GM19351 (cell line): ENCODE results near the gene MAG.
A peak's percentile ranks its signal among the peaks of the same experiment; 100 is the strongest.

Experiments used
- ATAC-seq: cut with Tn5 transposase; IDR thresholded peaks from one replicate; pipeline ENCODE4 v1.9.1; 2021; ENCODE audit warnings: mild to moderate bottlenecking, moderate library complexity; ENCODE audit not compliant: unreplicated experiment

Gene MAG

GRCh38 chr19:35315883-35316282, 23.9 kb downstream of the MAG start:
- ATAC-seq: no peak

GRCh38 chr19:35316560-35316959, 24.6 kb downstream of the MAG start:
- ATAC-seq: no peak

GRCh38 chr19:35317464-35318043, 25.6 kb downstream of the MAG start:
- ATAC-seq: no peak

GRCh38 chr19:35318679-35319448, 26.9 kb downstream of the MAG start:
- no peak for ATAC-seq

- ATAC-seq: no peak
Observed at GRCh38 chr19:35320065-35320713, 28.2 kb downstream of the MAG start.

GRCh38 chr19:35321291-35321690, 29.3 kb downstream of the MAG start:
- ATAC-seq: no peak

- no peak for ATAC-seq
Observed at GRCh38 chr19:35322014-35322413, 30.1 kb downstream of the MAG start.

GRCh38 chr19:35327642-35328041, 35.7 kb downstream of the MAG start:
- no peak for ATAC-seq

- ATAC-seq: no peak
Observed at GRCh38 chr19:35328851-35329285, 36.9 kb downstream of the MAG start, which contains the start of gene CD22. Gene CD22, plus strand, starts transcription at chr19:35329187. Its CDS starts 2,854 bp downstream, at chr19:35332041.

GRCh38 chr19:35329323-35329722, 37.4 kb downstream of the MAG start:
- ATAC-seq: no peak

GRCh38 chr19:35330475-35330874, 38.5 kb downstream of the MAG start:
- ATAC-seq: peak; percentile 50

GRCh38 chr19:35331551-35332214, 39.7 kb downstream of the MAG start:
- no peak for ATAC-seq

GRCh38 chr19:35332817-35333216, 40.9 kb downstream of the MAG start:
- no peak for ATAC-seq

GRCh38 chr19:35334144-35334753, 42.3 kb downstream of the MAG start:
- ATAC-seq: no peak

GRCh38 chr19:35336166-35336955, 44.4 kb downstream of the MAG start:
- no peak for ATAC-seq

GRCh38 chr19:35337097-35337983, 45.4 kb downstream of the MAG start:
- no peak for ATAC-seq

- no peak for ATAC-seq
Observed at GRCh38 chr19:35337984-35338296, 46.0 kb downstream of the MAG start.

- no peak for ATAC-seq
Observed at GRCh38 chr19:35340431-35340830, 48.5 kb downstream of the MAG start.

- ATAC-seq: no peak
Observed at GRCh38 chr19:35341006-35341405, 49.0 kb downstream of the MAG start.
